IgD-negative memory B cell (primary cell): Measurements from ENCODE around the gene RRAS2. TPM values are rescaled to one million over a fixed set of nuclear protein-coding genes. Genes with fewer than 3 reads are reported as not detected.

Experiments
- H3K27ac Mint-ChIP-seq, 3 donors: one replicate each; pipeline ENCODE4 v1.8.0; 2020 to 2022; ENCODE audit warnings: mild to moderate bottlenecking in 3 of 3, mixed read lengths in 3 of 3, moderate library complexity in 1 of 3
- H3K27me3 Mint-ChIP-seq: one replicate; pipeline ENCODE4 v1.8.0; 2021; ENCODE audit warnings: mixed read lengths
- H3K36me3 Mint-ChIP-seq: one replicate; pipeline ENCODE4 v1.8.0; 2020; ENCODE audit warnings: mild to moderate bottlenecking, mixed read lengths
- H3K4me1 Mint-ChIP-seq, 3 donors: one replicate each; pipeline ENCODE4 v1.8.0; 2020 to 2022; ENCODE audit warnings: mixed read lengths in 3 of 3, mild to moderate bottlenecking in 1 of 3
- H3K4me3 Mint-ChIP-seq, 4 donors: one replicate each; pipeline ENCODE4 v1.8.0; 2020 to 2022; ENCODE audit warnings: mild to moderate bottlenecking in 4 of 4, mixed read lengths in 4 of 4, moderate library complexity in 3 of 4
- H3K9me3 Mint-ChIP-seq, 3 donors: one replicate each; pipeline ENCODE4 v1.8.0; 2020 to 2021; ENCODE audit warnings: mixed read lengths in 3 of 3, mild to moderate bottlenecking in 1 of 3
- polyA plus RNA-seq: library from polyadenylated mRNA; unstranded; fragments of 300-500 nt; fragmentation: Illumina TruSeq; gene quantifications from one replicate; pipeline ENCODE4 v1.2.3, GENCODE V29; 2021

Gene RRAS2
- polyA plus RNA-seq, 1 donor from 2014 or later, result 80.3 TPM

- peaks cover 27 to 29% (median 29%) of the 10 kb centered on the region in 3 donors for H3K4me1 Mint-ChIP-seq
- peak overlapping the region in 2 of 4 donors; percentile 63 to 82 for H3K4me3 Mint-ChIP-seq
These were observed 121.5 kb downstream of the RRAS2 start for GRCh38 chr11:14237444-14237961.

GRCh38 chr11:14235701-14236100 lies 123.3 kb downstream of the RRAS2 start:
- peak overlapping the region in 1 of 3 donors; percentile 69 for H3K27ac Mint-ChIP-seq
- H3K36me3 Mint-ChIP-seq, result no peaks in the 10 kb centered on the region
- H3K4me3 Mint-ChIP-seq, result no peak overlapping the region
- peaks cover 0 to 1% (median 0%) of the 10 kb centered on the region in 3 donors for H3K9me3 Mint-ChIP-seq
- peaks cover 27 to 29% (median 28%) of the 10 kb centered on the region in 3 donors for H3K4me1 Mint-ChIP-seq
- no peaks in the 10 kb centered on the region for H3K27me3 Mint-ChIP-seq

More at GRCh38 chr11:14237444-14237961, 121.5 kb downstream of the RRAS2 start:
- Mint-ChIP-seq H3K27ac (peak overlapping the region; percentile 2 to 69 (median 56)), H3K36me3 (peaks cover 1% of the 10 kb centered on the region), H3K27me3 (no peaks in the 10 kb centered on the region), H3K9me3 (no peaks in the 10 kb centered on the region)

DNA sequence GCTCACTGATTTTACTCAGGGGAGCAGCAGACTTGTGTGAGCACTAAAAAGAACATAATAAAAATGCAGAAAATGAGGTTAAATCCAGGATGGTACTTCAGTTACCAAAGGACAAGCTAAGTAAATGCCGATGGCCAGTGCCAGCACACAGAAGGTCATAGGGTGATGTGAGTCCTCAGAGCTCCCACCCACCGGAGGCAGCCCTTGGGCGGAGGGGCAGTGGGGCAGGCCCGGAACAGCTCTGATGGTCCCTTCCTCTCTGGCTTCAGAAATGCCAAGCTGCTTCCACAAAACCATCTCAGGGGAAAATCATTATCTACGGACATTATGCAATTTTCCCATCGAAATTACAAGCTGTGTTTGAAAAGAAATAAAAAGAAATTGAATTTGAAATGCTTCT lies 124.5 kb downstream of the RRAS2 start:
- Mint-ChIP-seq H3K4me3 (no peak overlapping the region), H3K4me1 (peaks cover 23 to 30% (median 29%) of the 10 kb centered on the region in 3 donors), H3K27ac (peak overlapping the region in 1 of 3 donors; percentile 63), H3K9me3 (peaks cover 0 to 1% (median 0%) of the 10 kb centered on the region in 3 donors), H3K36me3 (no peaks in the 10 kb centered on the region), H3K27me3 (peaks cover 5% of the 10 kb centered on the region)

GRCh38 chr11:14232652-14233051 lies 126.3 kb downstream of the RRAS2 start:
- Mint-ChIP-seq H3K27ac (peak overlapping the region in 1 of 3 donors; percentile 65), H3K9me3 (peaks cover 0 to 1% (median 0%) of the 10 kb centered on the region in 3 donors), H3K36me3 (no peaks in the 10 kb centered on the region)

GRCh38 chr11:14230407-14230806 lies 128.6 kb downstream of the RRAS2 start:
- Mint-ChIP-seq H3K36me3 (no peaks in the 10 kb centered on the region), H3K9me3 (peaks cover 0 to 1% (median 0%) of the 10 kb centered on the region in 3 donors), H3K4me3 (no peak overlapping the region), H3K27me3 (peaks cover 5% of the 10 kb centered on the region), H3K4me1 (peaks cover 0 to 3% (median 2%) of the 10 kb centered on the region in 3 donors), H3K27ac (no peak overlapping the region)

More at GRCh38 chr11:14232652-14233051, 126.3 kb downstream of the RRAS2 start:
- Mint-ChIP-seq H3K27me3 (peaks cover 5% of the 10 kb centered on the region), H3K4me3 (no peak overlapping the region), H3K4me1 (peaks cover 21% of the 10 kb centered on the region in 3 donors)

- Mint-ChIP-seq H3K36me3 (no peaks in the 10 kb centered on the region), H3K27ac (no peak overlapping the region), H3K27me3 (peaks cover 5% of the 10 kb centered on the region), H3K4me1 (peaks cover 0 to 6% (median 2%) of the 10 kb centered on the region in 3 donors), H3K4me3 (no peak overlapping the region), H3K9me3 (peaks cover 0 to 1% (median 0%) of the 10 kb centered on the region in 3 donors)
These were observed 129.5 kb downstream of the RRAS2 start for GRCh38 chr11:14229472-14229871.

DNA sequence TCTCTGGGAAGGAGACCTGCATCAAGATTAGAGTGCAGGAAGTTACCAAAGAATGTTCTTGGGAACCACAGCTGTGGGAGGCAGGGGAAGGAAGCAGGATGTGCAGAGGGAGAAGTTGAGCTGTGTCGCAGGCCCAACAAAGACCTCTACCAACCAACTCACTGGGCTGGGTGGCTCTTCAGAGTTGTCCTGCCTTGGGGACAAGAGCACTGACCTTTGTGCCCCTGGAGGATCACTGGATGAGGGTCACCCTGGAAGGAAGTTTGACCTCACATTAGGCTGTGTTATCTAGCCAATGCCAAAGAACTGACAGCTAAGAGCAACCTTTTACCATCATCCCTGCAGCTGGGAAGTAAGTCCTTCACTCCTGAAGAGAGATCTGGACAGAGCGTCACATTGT lies 130.6 kb downstream of the RRAS2 start:
- peaks cover 5% of the 10 kb centered on the region for H3K27me3 Mint-ChIP-seq

More for the DNA sequence above, 130.6 kb downstream of the RRAS2 start:
- peaks cover 0 to 11% (median 5%) of the 10 kb centered on the region in 3 donors for H3K4me1 Mint-ChIP-seq
- no peaks in the 10 kb centered on the region for H3K36me3 Mint-ChIP-seq
- no peak overlapping the region for H3K4me3 Mint-ChIP-seq
- H3K27ac Mint-ChIP-seq, result no peak overlapping the region
- peaks cover 0 to 1% (median 0%) of the 10 kb centered on the region in 3 donors for H3K9me3 Mint-ChIP-seq

Other genes with a start within 250 kb of the RRAS2 start
- gene COPB1, start 140.6 kb upstream of the RRAS2 start, polyA plus RNA-seq, result 64.5 TPM
- gene PSMA1, start 161.2 kb upstream of the RRAS2 start, polyA plus RNA-seq, result 138 TPM